Endodermal cell (in vitro differentiated cells): ENCODE measurements around the gene CMSS1. TPM values are rescaled to one million over a fixed set of nuclear protein-coding genes. Genes with fewer than 3 reads are reported as not detected.

Experiments
- DNase-seq: peaks from one replicate; pipeline ENCODE4 v3.0.0-alpha.2; 2017
- H3K27ac ChIP-seq: 2 replicates; pipeline ENCODE4 v1.5.1; 2013; ENCODE audit warnings: mild to moderate bottlenecking, low read depth, low read length, moderate library complexity
- H3K27me3 ChIP-seq: 2 replicates; pipeline ENCODE4 v1.6.1; 2013; ENCODE audit warnings: mild to moderate bottlenecking, low read length, moderate library complexity; ENCODE audit not compliant: insufficient read depth, control insufficient read depth, poor library complexity, severe bottlenecking
- H3K36me3 ChIP-seq: 2 replicates; pipeline ENCODE4 v1.7.0; 2013; ENCODE audit warnings: mild to moderate bottlenecking, low read length, moderate library complexity; ENCODE audit not compliant: control insufficient read depth, insufficient read depth
- H3K4me1 ChIP-seq: one replicate; pipeline ENCODE4 v1.7.0; 2013; ENCODE audit warnings: low read length; ENCODE audit not compliant: control insufficient read depth, insufficient read depth
- H3K4me3 ChIP-seq: 2 replicates; pipeline ENCODE4 v1.5.1; 2013; ENCODE audit warnings: mild to moderate bottlenecking, low read length, moderate library complexity
- H3K9ac ChIP-seq: 2 replicates; pipeline ENCODE4 v1.6.1; 2013; ENCODE audit warnings: mild to moderate bottlenecking, low read length, moderate library complexity; ENCODE audit not compliant: poor library complexity, severe bottlenecking; ENCODE audit errors: extremely low read depth
- H3K9me3 ChIP-seq: 2 replicates; pipeline ENCODE4 v1.6.1; 2013; ENCODE audit warnings: mild to moderate bottlenecking, low read length, moderate library complexity; ENCODE audit not compliant: control insufficient read depth
- H3K27ac Mint-ChIP-seq: 2 replicates; pipeline ENCODE4 v1.8.0; 2020; ENCODE audit warnings: mixed read lengths
- H3K27me3 Mint-ChIP-seq: 2 replicates; pipeline ENCODE4 v1.8.0; 2021; ENCODE audit warnings: mild to moderate bottlenecking, mixed read lengths; ENCODE audit not compliant: insufficient read depth
- H3K36me3 Mint-ChIP-seq: 2 replicates; pipeline ENCODE4 v1.8.0; 2020; ENCODE audit warnings: low read depth, mixed read lengths
- H3K4me1 Mint-ChIP-seq: 2 replicates; pipeline ENCODE4 v1.8.0; 2020; ENCODE audit warnings: mixed read lengths
- H3K4me3 Mint-ChIP-seq: 2 replicates; pipeline ENCODE4 v1.8.0; 2020; ENCODE audit warnings: mild to moderate bottlenecking, moderate library complexity, mixed read lengths
- H3K9me3 Mint-ChIP-seq: 2 replicates; pipeline ENCODE4 v1.8.0; 2020; ENCODE audit warnings: mild to moderate bottlenecking, mixed read lengths
- WGBS, 2 experiments: methylation state at CpG; one replicate each; pipeline versions ENCODE4 v1.1.5 to v1.1.7; 2013; ENCODE audit warnings: missing lambda C conversion rate in 2 of 2, mixed read lengths in 1 of 2; ENCODE audit not compliant: insufficient coverage in 1 of 2, insufficient read length in 1 of 2; 5-methylcytosine and 5-hydroxymethylcytosine counted together
- total RNA-seq, 2 donors: library from RNA; stranded (reverse); fragmentation: NEBNext Ultra II Directional in 1 of 2; extraction: Animal tissue kit (Norgen Biotek cat#: 25700) in 1 of 2; gene quantifications; 2 replicates in 1 of 2; 3 replicates in 1 of 2; pipeline ENCODE4 v1.2.1, GENCODE V29; 2021
- TF ChIP-seq, protein P1 (sequence below): fragments of 200-600 bp; sonication (generic); conservative IDR thresholded peaks from 2 replicates; pipeline ENCODE4 v1.5.0; 2021; ENCODE audit warnings: antibody characterized with exemption, mild to moderate bottlenecking

Gene CMSS1
- total RNA-seq, 2 donors from 2014 or later = 48.5 to 50.8 TPM

DNA sequence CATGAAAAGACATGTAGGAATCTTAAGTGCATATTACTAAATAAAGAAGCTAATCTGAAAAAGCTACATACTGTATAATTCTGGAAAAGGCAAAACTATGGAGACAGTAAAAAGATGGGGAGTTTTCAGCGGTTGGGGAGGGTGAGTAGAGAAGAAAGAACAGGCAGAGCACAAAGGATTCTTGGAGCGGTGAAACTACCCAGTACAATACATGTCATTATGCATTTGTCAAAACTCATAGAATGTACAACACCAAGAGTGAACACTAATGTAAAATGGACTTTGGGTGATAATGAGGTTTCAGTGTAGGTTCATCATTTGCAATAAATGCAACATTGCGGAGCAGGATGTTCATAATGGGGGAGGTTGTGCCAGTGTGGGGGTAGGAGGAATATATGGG lies 45.5 kb upstream of the CMSS1 start:
- 89 to 100% methylated on average over 1 to 2 of the region's 3 CpGs for WGBS, 2 experiments

DNA sequence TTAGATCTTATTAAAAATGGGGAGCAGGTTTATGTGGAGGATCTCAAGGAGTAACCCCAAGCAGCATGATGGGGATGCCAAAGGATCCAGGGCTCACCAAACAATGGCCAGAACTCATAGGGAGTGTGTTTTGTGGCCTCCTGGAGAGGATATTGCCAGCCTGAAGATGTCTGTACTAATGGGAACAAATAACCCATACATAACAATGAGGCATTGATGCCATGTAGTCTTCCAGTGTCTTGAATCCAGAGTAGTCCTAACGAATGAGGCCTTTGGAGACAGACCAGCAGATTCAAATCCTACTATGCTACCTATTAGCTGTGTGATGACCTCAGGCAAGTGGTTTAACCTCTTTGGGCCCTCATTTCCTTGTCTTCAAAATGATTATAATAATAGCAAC lies 45.0 kb upstream of the CMSS1 start:
- DNase-seq = no peak
- Histone ChIP-seq H3K9me3 (no peaks in the 10 kb centered on the region), H3K9ac (no peak overlapping the region), H3K27me3 (no peaks in the 10 kb centered on the region), H3K4me1 (no peaks in the 10 kb centered on the region), H3K36me3 (no peaks in the 10 kb centered on the region), H3K4me3 (no peak overlapping the region), H3K27ac (no peak overlapping the region)
- 90 to 100% methylated on average over 1 of the region's 1 CpG for WGBS, 2 experiments
- Mint-ChIP-seq H3K4me3 (no peak overlapping the region), H3K9me3 (no peaks in the 10 kb centered on the region), H3K27me3 (no peaks in the 10 kb centered on the region), H3K36me3 (no peaks in the 10 kb centered on the region), H3K4me1 (no peaks in the 10 kb centered on the region), H3K27ac (no peak overlapping the region)
- TF ChIP-seq, protein P1, sequence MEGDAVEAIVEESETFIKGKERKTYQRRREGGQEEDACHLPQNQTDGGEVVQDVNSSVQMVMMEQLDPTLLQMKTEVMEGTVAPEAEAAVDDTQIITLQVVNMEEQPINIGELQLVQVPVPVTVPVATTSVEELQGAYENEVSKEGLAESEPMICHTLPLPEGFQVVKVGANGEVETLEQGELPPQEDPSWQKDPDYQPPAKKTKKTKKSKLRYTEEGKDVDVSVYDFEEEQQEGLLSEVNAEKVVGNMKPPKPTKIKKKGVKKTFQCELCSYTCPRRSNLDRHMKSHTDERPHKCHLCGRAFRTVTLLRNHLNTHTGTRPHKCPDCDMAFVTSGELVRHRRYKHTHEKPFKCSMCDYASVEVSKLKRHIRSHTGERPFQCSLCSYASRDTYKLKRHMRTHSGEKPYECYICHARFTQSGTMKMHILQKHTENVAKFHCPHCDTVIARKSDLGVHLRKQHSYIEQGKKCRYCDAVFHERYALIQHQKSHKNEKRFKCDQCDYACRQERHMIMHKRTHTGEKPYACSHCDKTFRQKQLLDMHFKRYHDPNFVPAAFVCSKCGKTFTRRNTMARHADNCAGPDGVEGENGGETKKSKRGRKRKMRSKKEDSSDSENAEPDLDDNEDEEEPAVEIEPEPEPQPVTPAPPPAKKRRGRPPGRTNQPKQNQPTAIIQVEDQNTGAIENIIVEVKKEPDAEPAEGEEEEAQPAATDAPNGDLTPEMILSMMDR = no peak

More for the DNA sequence above, 45.5 kb upstream of the CMSS1 start:
- H3K4me1 ChIP-seq = no peaks in the 10 kb centered on the region
- no peak overlapping the region for H3K9ac ChIP-seq
- no peaks in the 10 kb centered on the region for H3K9me3 ChIP-seq
- TF ChIP-seq, protein P1 = no peak
- no peak overlapping the region for H3K27ac ChIP-seq
- H3K27me3 ChIP-seq = no peaks in the 10 kb centered on the region
- H3K36me3 ChIP-seq = no peaks in the 10 kb centered on the region
- Mint-ChIP-seq H3K4me3 (no peak overlapping the region), H3K9me3 (no peaks in the 10 kb centered on the region), H3K36me3 (no peaks in the 10 kb centered on the region), H3K27me3 (no peaks in the 10 kb centered on the region), H3K4me1 (no peaks in the 10 kb centered on the region), H3K27ac (no peak overlapping the region)
- no peak for DNase-seq
- no peak overlapping the region for H3K4me3 ChIP-seq

DNA sequence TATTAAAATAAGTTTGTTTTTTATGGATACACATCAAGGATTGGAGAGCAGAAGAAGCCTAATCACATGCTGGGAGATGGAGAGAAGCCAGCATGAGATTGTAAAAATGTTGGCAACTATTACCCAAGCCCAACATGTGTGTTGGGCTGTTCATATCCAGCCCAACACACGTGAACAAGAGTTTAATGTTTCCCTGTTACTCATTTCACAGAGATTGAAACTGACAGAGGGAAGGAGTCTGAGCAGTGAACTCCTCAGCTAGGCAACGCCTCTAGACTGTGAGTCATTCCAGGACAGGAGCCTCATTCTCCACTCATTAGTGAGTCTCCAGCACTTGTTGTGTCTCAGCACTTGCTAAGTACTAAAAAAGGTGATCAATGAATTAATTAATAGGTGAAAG lies 43.2 kb upstream of the CMSS1 start:
- Mint-ChIP-seq H3K4me1 (no peaks in the 10 kb centered on the region), H3K36me3 (no peaks in the 10 kb centered on the region), H3K27ac (no peak overlapping the region), H3K27me3 (no peaks in the 10 kb centered on the region), H3K9me3 (no peaks in the 10 kb centered on the region), H3K4me3 (no peak overlapping the region)
- H3K4me1 ChIP-seq = no peaks in the 10 kb centered on the region
- H3K36me3 ChIP-seq = no peaks in the 10 kb centered on the region
- H3K4me3 ChIP-seq = no peak overlapping the region
- H3K9me3 ChIP-seq = no peaks in the 10 kb centered on the region
- 84 to 100% methylated on average over 1 to 2 of the region's 2 CpGs for WGBS, 2 experiments
- DNase-seq = no peak
- TF ChIP-seq, protein P1 = no peak
- H3K27ac ChIP-seq = no peak overlapping the region
- H3K9ac ChIP-seq = no peak overlapping the region
- no peaks in the 10 kb centered on the region for H3K27me3 ChIP-seq
